K562 (cell line): ENCODE measurements around the gene SPATS2L. TPM values are rescaled to one million over a fixed set of nuclear protein-coding genes. Genes with fewer than 3 reads are reported as not detected.

Experiments used
- ATAC-seq: fragments of 200-7000 bp; cut with Tn5 transposase; 3 replicates; pipeline ENCODE4 v1.9.1; 2020; ENCODE audit warnings: moderate library complexity
- BruUV-seq: library from RNA; stranded (reverse); fragments of 400-500 nt; replicated peaks from 2 replicates; lab custom pipeline; 2021; lab: Mats Ljungman, UMichigan
- CTCF ChIA-PET: fragments of 300-600 bp; formaldehyde crosslinking; extraction: SDS; loops from one replicate; lab custom pipeline; 2021; ENCODE audit warnings: low intra/inter-chr PET ratio; lab: Yijun Ruan, JAX
- POLR2A ChIA-PET: fragments of 300-600, 350-650 bp; sonication (Branson Sonifier 250); formaldehyde crosslinking; extraction: SDS; loops from one replicate; lab custom pipeline; 2021; ENCODE audit warnings: antibody characterized with exemption, inconsistent platforms; lab: Yijun Ruan, JAX
- DNase-seq, 4 experiments: peaks; one replicate each; pipeline versions ENCODE4 v3.0.0 to v3.0.0-alpha.2; 2011 to 2018; ENCODE audit warnings: low spot score in 3 of 4, mixed read lengths in 3 of 4; ENCODE audit errors: extremely low read depth in 1 of 4
- FAIRE-seq: peaks from 2 replicates; lab custom pipeline; 2011; peaks lifted over from hg19 to GRCh38; lab: Jason Lieb, UNC
- H2AFZ ChIP-seq: 2 replicates; pipeline ENCODE4 v1.6.0; 2011; ENCODE audit warnings: low read depth, low read length, control low read depth, inconsistent platforms
- H3K27ac ChIP-seq: fragments of 200-600 bp; 3 replicates; pipeline ENCODE4 v1.8.0; 2011; ENCODE audit warnings: low read depth, mild to moderate bottlenecking, control low read depth, inconsistent platforms, low read length, moderate library complexity, mixed read lengths; ENCODE audit errors: extremely low read depth
- H3K27me3 ChIP-seq, 2 experiments: fragments of 300-600 bp in 1 of 2; 2 replicates in 1 of 2; 3 replicates in 1 of 2; pipeline versions ENCODE4 v1.6.0 to v1.8.0; 2011; ENCODE audit warnings: inconsistent platforms in 2 of 2, low read length in 2 of 2, mild to moderate bottlenecking in 1 of 2, mixed read lengths in 1 of 2, moderate library complexity in 1 of 2; ENCODE audit not compliant: control insufficient read depth in 2 of 2, insufficient read depth in 2 of 2
- H3K36me3 ChIP-seq: fragments of 300-600 bp; 3 replicates; pipeline ENCODE4 v1.8.0; 2011; ENCODE audit warnings: mild to moderate bottlenecking, low read length, inconsistent platforms; ENCODE audit not compliant: control insufficient read depth, insufficient read depth
- H3K4me1 ChIP-seq, 2 experiments: fragments of 200-600 bp in 1 of 2; replicated peaks in 1 of 2; 2 replicates in 1 of 2; 3 replicates in 1 of 2; pipeline versions ENCODE4 v1.5.1 to v1.8.0; 2011; ENCODE audit warnings: inconsistent platforms in 2 of 2, low read length in 2 of 2, mild to moderate bottlenecking in 1 of 2, mixed read lengths in 1 of 2, moderate library complexity in 1 of 2; ENCODE audit not compliant: control insufficient read depth in 2 of 2, insufficient read depth in 2 of 2
- H3K4me2 ChIP-seq: 2 replicates; pipeline ENCODE4 v1.6.1; 2011; ENCODE audit warnings: low read length, control low read depth, inconsistent platforms, mixed read lengths; ENCODE audit not compliant: insufficient read depth
- H3K4me3 ChIP-seq: fragments of 200-600 bp; sonication (generic), shearing (Covaris generic); 2 replicates; pipeline ENCODE4 v1.5.1; 2016; ENCODE audit warnings: control low read depth, inconsistent platforms
- H3K79me2 ChIP-seq: fragments of 200-600 bp; 3 replicates; pipeline ENCODE4 v1.8.0; 2011; ENCODE audit warnings: low read length, inconsistent platforms; ENCODE audit not compliant: control insufficient read depth, insufficient read depth
- H3K9ac ChIP-seq, 2 experiments: 2 replicates each; pipeline versions ENCODE4 v1.6.0 to v1.6.1; 2011; ENCODE audit warnings: low read depth in 2 of 2, low read length in 2 of 2, control low read depth in 1 of 2, inconsistent platforms in 1 of 2, mild to moderate bottlenecking in 1 of 2, mixed read lengths in 1 of 2; ENCODE audit not compliant: insufficient read depth in 1 of 2
- H3K9me1 ChIP-seq: one replicate; pipeline ENCODE4 v1.6.0; 2011; ENCODE audit warnings: inconsistent platforms, mild to moderate bottlenecking, low read length, moderate library complexity; ENCODE audit not compliant: control insufficient read depth, insufficient read depth
- H3K9me3 ChIP-seq: replicated peaks from 2 replicates; pipeline ENCODE4 v1.5.1; 2011; ENCODE audit warnings: low read depth, low read length, inconsistent platforms; ENCODE audit not compliant: control insufficient read depth, insufficient read depth
- H4K20me1 ChIP-seq: replicated peaks from 2 replicates; pipeline ENCODE4 v1.6.1; 2011; ENCODE audit warnings: low read length, inconsistent platforms, mixed read lengths; ENCODE audit not compliant: control insufficient read depth, insufficient read depth
- HDGF ChIP-seq: fragments of 450-650 bp; IDR thresholded peaks from 2 replicates; pipeline ENCODE4 v1.6.1; 2016
- KDM5B ChIP-seq: fragments of 200-600 bp; sonication (generic); IDR thresholded peaks from 2 replicates; pipeline ENCODE4 v1.6.1; 2012; ENCODE audit warnings: low read depth, mild to moderate bottlenecking, moderate library complexity, low read length, control low read depth, inconsistent platforms; ENCODE audit not compliant: insufficient replicate concordance
- VEZF1 ChIP-seq: fragments of 200-800 bp; sonication (Bioruptor generic); IDR thresholded peaks from 2 replicates; pipeline ENCODE4 v1.6.1; 2017; ENCODE audit warnings: missing genetic modification characterization, missing compliant biosample characterization
- in situ Hi-C: fragments of 300-500 bp; cut with MboI; formaldehyde crosslinking; loops from 4 replicates; pipeline ENCODE4 v1.15.0; 2018; ENCODE audit warnings: inconsistent platforms, mixed read lengths
- intact Hi-C: fragments of 100-400 bp; cut with micrococcal nuclease; formaldehyde crosslinking; loops from 2 replicates; pipeline ENCODE4 v1.14.2; 2022
- polyA plus RNA-seq, 8 experiments: library from polyadenylated mRNA; depleted of rRNA in 4 of 8; stranded (reverse) in 5 of 8; unstranded in 3 of 8; fragments of >200 nt; fragmentation: Nextera tagmentation in 2 of 8; fragmentation: Illumina TruSeq in 1 of 8; extraction: Ambion mirVana in 2 of 8; extraction: Trizol in 1 of 8; gene quantifications; 2 replicates each; pipeline versions ENCODE4 v1.2.1 to v1.2.3, GENCODE V29; 2011 to 2014; ENCODE audit warnings: inconsistent platforms in 1 of 8, missing spikeins in 1 of 8
- total RNA-seq, 7 experiments: library from RNA; depleted of rRNA in 6 of 7; stranded (reverse); fragments of >200 nt in 6 of 7; fragmentation: Illumina TruSeq in 2 of 7; extraction: Trizol in 2 of 7; gene quantifications; 2 replicates each; pipeline versions ENCODE4 v1.2.1 to v1.2.3, GENCODE V29; 2011 to 2021; ENCODE audit warnings: low replicate concordance in 1 of 7
- TF ChIP-seq, protein P1 (sequence below): sonication (generic); formaldehyde crosslinking; IDR thresholded peaks from 2 replicates; pipeline ENCODE4 v1.8.0; 2022; ENCODE audit warnings: missing genetic modification reagents, mild to moderate bottlenecking, borderline replicate concordance
- TF ChIP-seq, protein P2 (sequence below): fragments of 250-450 bp; sonication (Bioruptor Pico); IDR thresholded peaks from 2 replicates; pipeline ENCODE4 v1.4.0; 2020

Gene SPATS2L
- total and polyA plus RNA-seq, 9 of the 15 experiments (the other 6 are each of a cell fraction or from before 2014, with no cell fraction given), result 11.3 to 41.5 (median 24.9) TPM

DNA sequence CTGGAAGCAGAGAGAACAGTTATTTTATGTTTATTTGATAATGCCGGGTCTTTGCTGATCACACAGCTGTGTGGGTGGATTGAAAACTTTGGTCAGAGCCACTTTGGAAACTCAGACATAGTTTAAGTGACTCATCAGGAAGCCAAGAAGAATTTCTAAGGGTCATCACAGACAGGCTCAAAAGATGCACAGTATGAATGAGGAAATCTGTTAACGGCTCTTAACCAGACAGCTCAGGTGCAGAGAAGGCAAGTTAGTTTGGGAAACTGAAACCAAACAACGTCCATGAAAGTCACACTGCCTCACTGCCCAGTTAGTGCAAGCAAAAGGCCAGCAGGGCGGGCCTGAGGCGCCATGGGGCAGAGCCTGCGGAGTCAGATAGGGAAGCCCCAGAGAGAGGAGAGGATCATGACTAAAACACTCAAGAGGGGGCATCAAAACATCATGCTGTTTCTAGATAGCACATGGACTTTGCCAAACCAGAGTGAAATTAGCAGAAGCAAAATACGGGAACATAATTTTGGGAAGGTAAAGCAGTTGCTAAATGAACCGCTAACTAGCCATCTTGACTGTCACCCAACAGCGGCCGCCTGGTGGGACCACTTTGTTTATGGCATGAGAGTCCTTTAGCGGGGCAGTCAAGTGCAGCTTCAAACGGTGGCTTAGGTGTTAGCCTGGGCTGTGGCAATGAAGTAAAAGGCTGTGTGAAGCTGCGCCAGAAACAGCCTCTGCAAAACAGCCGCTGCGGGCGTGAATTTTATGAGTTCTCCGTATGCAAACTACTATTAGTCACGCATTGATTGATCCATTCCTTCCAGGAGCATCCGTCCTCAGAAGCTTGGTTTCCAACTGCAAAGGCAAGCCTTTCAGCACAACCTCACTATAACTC, 102.2 kb downstream of the SPATS2L start (continued):
- TF ChIP-seq, protein P1, sequence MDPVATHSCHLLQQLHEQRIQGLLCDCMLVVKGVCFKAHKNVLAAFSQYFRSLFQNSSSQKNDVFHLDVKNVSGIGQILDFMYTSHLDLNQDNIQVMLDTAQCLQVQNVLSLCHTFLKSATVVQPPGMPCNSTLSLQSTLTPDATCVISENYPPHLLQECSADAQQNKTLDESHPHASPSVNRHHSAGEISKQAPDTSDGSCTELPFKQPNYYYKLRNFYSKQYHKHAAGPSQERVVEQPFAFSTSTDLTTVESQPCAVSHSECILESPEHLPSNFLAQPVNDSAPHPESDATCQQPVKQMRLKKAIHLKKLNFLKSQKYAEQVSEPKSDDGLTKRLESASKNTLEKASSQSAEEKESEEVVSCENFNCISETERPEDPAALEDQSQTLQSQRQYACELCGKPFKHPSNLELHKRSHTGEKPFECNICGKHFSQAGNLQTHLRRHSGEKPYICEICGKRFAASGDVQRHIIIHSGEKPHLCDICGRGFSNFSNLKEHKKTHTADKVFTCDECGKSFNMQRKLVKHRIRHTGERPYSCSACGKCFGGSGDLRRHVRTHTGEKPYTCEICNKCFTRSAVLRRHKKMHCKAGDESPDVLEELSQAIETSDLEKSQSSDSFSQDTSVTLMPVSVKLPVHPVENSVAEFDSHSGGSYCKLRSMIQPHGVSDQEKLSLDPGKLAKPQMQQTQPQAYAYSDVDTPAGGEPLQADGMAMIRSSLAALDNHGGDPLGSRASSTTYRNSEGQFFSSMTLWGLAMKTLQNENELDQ (CRISPR knock-in tag), result no peak
- TF ChIP-seq, all 486 proteins: peak for 20

DNA sequence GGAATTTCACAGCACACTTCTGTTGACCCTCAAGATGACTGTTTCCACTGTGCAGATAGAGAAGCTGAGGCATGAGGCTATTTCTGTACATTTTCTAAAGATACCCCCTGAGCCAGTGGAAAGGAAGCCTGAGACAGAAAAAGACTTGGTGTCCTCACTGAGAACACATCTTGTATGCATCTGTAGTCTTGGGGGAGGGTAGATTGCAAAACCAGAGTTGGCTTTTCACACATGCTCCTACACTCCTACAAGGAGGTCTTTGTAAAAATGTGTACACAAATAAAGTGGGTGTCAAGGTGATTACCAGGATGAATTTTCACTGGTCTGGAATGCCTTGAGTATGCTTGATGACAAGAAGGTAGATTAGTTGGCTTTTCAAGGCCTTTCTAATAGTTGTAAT, 105.3 kb downstream of the SPATS2L start:
- Histone ChIP-seq H3K79me2 (no peaks in the 10 kb centered on the region; the same call in 2 of the 3 replicates), H4K20me1 (no peaks in the 10 kb centered on the region), H3K4me3 (no peak overlapping the region), H3K4me2 (no peak overlapping the region), H3K36me3 (no peaks in the 10 kb centered on the region; the same call in 2 of the 3 replicates), H2AFZ (no peak overlapping the region), H3K9me1 (no peaks in the 10 kb centered on the region), H3K27ac (no peak overlapping the region), H3K9me3 (no peaks in the 10 kb centered on the region), H3K9ac (no peak overlapping the region), H3K27me3 (no peaks in the 10 kb centered on the region), H3K4me1 (peaks cover 0 to 21% of the 10 kb centered on the region in 2 experiments; a peak in 3 of 5 replicates)
- no TSS peak for BruUV-seq
- no peak for DNase-seq
- ATAC-seq, result no peak
- intact Hi-C loops (no loop called here), in situ Hi-C loops (no loop called here)
- no peak for FAIRE-seq
- CTCF ChIA-PET, result no interaction called here
- POLR2A ChIA-PET, result no interaction called here
- TF ChIP-seq VEZF1 (CRISPR knock-in tag), result no peak
- TF ChIP-seq KDM5B, result no peak
- TF ChIP-seq HDGF, result no peak
- TF ChIP-seq, protein P1 (CRISPR knock-in tag), result no peak
- TF ChIP-seq, protein P2, sequence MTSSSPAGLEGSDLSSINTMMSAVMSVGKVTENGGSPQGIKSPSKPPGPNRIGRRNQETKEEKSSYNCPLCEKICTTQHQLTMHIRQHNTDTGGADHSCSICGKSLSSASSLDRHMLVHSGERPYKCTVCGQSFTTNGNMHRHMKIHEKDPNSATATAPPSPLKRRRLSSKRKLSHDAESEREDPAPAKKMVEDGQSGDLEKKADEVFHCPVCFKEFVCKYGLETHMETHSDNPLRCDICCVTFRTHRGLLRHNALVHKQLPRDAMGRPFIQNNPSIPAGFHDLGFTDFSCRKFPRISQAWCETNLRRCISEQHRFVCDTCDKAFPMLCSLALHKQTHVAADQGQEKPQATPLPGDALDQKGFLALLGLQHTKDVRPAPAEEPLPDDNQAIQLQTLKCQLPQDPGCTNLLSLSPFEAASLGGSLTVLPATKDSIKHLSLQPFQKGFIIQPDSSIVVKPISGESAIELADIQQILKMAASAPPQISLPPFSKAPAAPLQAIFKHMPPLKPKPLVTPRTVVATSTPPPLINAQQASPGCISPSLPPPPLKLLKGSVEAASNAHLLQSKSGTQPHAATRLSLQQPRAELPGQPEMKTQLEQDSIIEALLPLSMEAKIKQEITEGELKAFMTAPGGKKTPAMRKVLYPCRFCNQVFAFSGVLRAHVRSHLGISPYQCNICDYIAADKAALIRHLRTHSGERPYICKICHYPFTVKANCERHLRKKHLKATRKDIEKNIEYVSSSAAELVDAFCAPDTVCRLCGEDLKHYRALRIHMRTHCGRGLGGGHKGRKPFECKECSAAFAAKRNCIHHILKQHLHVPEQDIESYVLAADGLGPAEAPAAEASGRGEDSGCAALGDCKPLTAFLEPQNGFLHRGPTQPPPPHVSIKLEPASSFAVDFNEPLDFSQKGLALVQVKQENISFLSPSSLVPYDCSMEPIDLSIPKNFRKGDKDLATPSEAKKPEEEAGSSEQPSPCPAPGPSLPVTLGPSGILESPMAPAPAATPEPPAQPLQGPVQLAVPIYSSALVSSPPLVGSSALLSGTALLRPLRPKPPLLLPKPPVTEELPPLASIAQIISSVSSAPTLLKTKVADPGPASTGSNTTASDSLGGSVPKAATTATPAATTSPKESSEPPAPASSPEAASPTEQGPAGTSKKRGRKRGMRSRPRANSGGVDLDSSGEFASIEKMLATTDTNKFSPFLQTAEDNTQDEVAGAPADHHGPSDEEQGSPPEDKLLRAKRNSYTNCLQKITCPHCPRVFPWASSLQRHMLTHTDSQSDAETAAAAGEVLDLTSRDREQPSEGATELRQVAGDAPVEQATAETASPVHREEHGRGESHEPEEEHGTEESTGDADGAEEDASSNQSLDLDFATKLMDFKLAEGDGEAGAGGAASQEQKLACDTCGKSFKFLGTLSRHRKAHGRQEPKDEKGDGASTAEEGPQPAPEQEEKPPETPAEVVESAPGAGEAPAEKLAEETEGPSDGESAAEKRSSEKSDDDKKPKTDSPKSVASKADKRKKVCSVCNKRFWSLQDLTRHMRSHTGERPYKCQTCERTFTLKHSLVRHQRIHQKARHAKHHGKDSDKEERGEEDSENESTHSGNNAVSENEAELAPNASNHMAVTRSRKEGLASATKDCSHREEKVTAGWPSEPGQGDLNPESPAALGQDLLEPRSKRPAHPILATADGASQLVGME (CRISPR knock-in tag), result no peak
